Neural progenitor cell (in vitro differentiated cells): ENCODE results near the gene CERS6.

Experiments
- EZH2 ChIP-seq: fragments of 200-600 bp; sonication (generic); IDR thresholded peaks from 2 replicates; pipeline ENCODE4 v1.6.1; 2017; ENCODE audit warnings: antibody characterized with exemption, mild to moderate bottlenecking, moderate library complexity
- EZH2phosphoT487 ChIP-seq: fragments of 200-600 bp; sonication (generic); IDR thresholded peaks from 2 replicates; pipeline ENCODE4 v1.6.1; 2017; ENCODE audit warnings: antibody characterized with exemption
- TF ChIP-seq, protein P1 (sequence below): fragments of 200-600 bp; sonication (generic); IDR thresholded peaks from 2 replicates; pipeline ENCODE4 v1.5.1; 2017; ENCODE audit warnings: antibody characterized with exemption, mild to moderate bottlenecking

DNA sequence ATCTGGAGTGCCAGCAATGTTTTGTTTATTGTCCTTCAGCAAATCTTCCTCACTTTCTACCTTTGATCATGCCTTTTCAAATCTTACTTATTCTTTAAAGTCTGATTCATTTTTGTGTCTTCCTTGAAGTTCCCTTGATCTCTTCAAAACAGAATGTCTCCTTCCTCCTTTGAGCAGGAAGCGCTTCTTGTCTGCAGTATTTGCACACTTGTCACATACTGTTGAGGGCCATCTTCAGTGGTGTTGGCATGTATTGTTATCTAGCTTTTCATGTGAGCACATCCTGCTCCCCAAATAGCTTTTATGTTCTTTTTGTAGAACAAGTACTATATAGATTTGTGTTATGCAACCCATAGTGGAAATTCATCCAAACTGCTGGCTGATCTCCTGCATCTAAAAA is 5.9 kb upstream of the CERS6 start:
- TF ChIP-seq, protein P1, sequence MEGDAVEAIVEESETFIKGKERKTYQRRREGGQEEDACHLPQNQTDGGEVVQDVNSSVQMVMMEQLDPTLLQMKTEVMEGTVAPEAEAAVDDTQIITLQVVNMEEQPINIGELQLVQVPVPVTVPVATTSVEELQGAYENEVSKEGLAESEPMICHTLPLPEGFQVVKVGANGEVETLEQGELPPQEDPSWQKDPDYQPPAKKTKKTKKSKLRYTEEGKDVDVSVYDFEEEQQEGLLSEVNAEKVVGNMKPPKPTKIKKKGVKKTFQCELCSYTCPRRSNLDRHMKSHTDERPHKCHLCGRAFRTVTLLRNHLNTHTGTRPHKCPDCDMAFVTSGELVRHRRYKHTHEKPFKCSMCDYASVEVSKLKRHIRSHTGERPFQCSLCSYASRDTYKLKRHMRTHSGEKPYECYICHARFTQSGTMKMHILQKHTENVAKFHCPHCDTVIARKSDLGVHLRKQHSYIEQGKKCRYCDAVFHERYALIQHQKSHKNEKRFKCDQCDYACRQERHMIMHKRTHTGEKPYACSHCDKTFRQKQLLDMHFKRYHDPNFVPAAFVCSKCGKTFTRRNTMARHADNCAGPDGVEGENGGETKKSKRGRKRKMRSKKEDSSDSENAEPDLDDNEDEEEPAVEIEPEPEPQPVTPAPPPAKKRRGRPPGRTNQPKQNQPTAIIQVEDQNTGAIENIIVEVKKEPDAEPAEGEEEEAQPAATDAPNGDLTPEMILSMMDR, result no peak
- no peak for TF ChIP-seq EZH2
- TF ChIP-seq EZH2phosphoT487, result no peak
